GM12878 (cell line): ENCODE data around the gene ITGAL. TPM values are rescaled to one million over a fixed set of nuclear protein-coding genes. Genes with fewer than 3 reads are reported as not detected.
A peak's percentile ranks its signal among the peaks of the same experiment; 100 is the strongest.

ENCODE experiments used
- ATAC-seq: fragments of 200-7000 bp; cut with Tn5 transposase; 3 replicates; pipeline ENCODE4 v1.9.1; 2020; ENCODE audit warnings: mild to moderate bottlenecking, moderate library complexity
- BruUV-seq: library from RNA; stranded (reverse); fragments of 400-500 nt; replicated peaks from 2 replicates; lab custom pipeline; 2021; lab: Mats Ljungman, UMichigan
- CTCF ChIA-PET: fragments of 300-600 bp; sonication (Branson Sonifier 250); formaldehyde crosslinking; extraction: SDS; loops from one replicate; lab custom pipeline; 2021; ENCODE audit warnings: inconsistent platforms; lab: Yijun Ruan, JAX
- POLR2A ChIA-PET: fragments of 350-600 bp; formaldehyde crosslinking; extraction: SDS; loops from one replicate; lab custom pipeline; 2021; ENCODE audit warnings: inconsistent platforms; lab: Charles Lee
- RAD21 ChIA-PET: fragments of 300-600 bp; sonication (Branson Sonifier 250); formaldehyde crosslinking; loops from one replicate; lab custom pipeline; 2023; ENCODE audit warnings: antibody characterized with exemption; ENCODE audit not compliant: unreplicated experiment; lab: Charles Lee
- SMC1A ChIA-PET: fragments of 300-600 bp; sonication (Branson Sonifier 250); formaldehyde crosslinking; loops from one replicate; lab custom pipeline; 2023; ENCODE audit not compliant: unreplicated experiment, uncharacterized antibody; lab: Charles Lee
- DNase-seq: peaks from one replicate; pipeline ENCODE4 v3.0.0-alpha.2; 2011; ENCODE audit warnings: low read depth, low spot score
- FAIRE-seq: peaks from 3 replicates; lab custom pipeline; 2011; peaks lifted over from hg19 to GRCh38; lab: Jason Lieb, UNC
- H2AFZ ChIP-seq: 2 replicates; pipeline ENCODE4 v1.6.0; 2011; ENCODE audit warnings: low read depth, low read length, control low read depth; ENCODE audit not compliant: control insufficient read depth
- H3K27ac ChIP-seq: 2 replicates; pipeline ENCODE4 v1.5.1; 2011; ENCODE audit warnings: control low read depth; ENCODE audit not compliant: control insufficient read depth, insufficient read depth
- H3K27me3 ChIP-seq, 2 experiments: replicated peaks in 1 of 2; 2 replicates each; pipeline versions ENCODE4 v1.6.0 to v1.6.1; 2011; ENCODE audit warnings: low read length in 1 of 2; ENCODE audit not compliant: control insufficient read depth in 2 of 2, insufficient read depth in 2 of 2
- H3K36me3 ChIP-seq, 2 experiments: 2 replicates each; pipeline ENCODE4 v1.5.1; 2011; ENCODE audit warnings: low read length in 1 of 2; ENCODE audit not compliant: control insufficient read depth in 2 of 2, insufficient read depth in 2 of 2
- H3K4me1 ChIP-seq: 2 replicates; pipeline ENCODE4 v1.6.1; 2011; ENCODE audit warnings: mild to moderate bottlenecking, low read length, moderate library complexity, mixed read lengths; ENCODE audit not compliant: control insufficient read depth, insufficient read depth
- H3K4me2 ChIP-seq: 2 replicates; pipeline ENCODE4 v1.6.0; 2011; ENCODE audit warnings: control low read depth; ENCODE audit not compliant: control insufficient read depth, insufficient read depth
- H3K4me3 ChIP-seq: fragments of 200-600 bp; sonication (generic); 2 replicates; pipeline ENCODE4 v1.5.1; 2016
- H3K79me2 ChIP-seq: 2 replicates; pipeline ENCODE4 v1.6.0; 2011; ENCODE audit warnings: low read length; ENCODE audit not compliant: control insufficient read depth, insufficient read depth
- H3K9ac ChIP-seq: 2 replicates; pipeline ENCODE4 v1.8.0; 2011; ENCODE audit warnings: low read length, control low read depth, mixed read lengths; ENCODE audit not compliant: control insufficient read depth, insufficient read depth
- H3K9me3 ChIP-seq: replicated peaks from 3 replicates; pipeline ENCODE4 v1.5.1; 2011; ENCODE audit warnings: mild to moderate bottlenecking, low read length; ENCODE audit not compliant: control insufficient read depth, insufficient read depth
- H4K20me1 ChIP-seq: 2 replicates; pipeline ENCODE4 v1.6.0; 2011; ENCODE audit not compliant: control insufficient read depth, insufficient read depth
- ATF7 ChIP-seq: fragments of 450-650 bp; IDR thresholded peaks from 2 replicates; pipeline ENCODE4 v1.6.1; 2016; ENCODE audit warnings: low read depth, mild to moderate bottlenecking
- ESRRA ChIP-seq: IDR thresholded peaks from 2 replicates; pipeline ENCODE4 v1.6.1; 2012; ENCODE audit warnings: mild to moderate bottlenecking, low read length, improper control_type of control experiment
- FOXK2 ChIP-seq: fragments of 450-650 bp; IDR thresholded peaks from 2 replicates; pipeline ENCODE4 v1.6.1; 2017; ENCODE audit warnings: mild to moderate bottlenecking, moderate library complexity
- IRF4 ChIP-seq: IDR thresholded peaks from 2 replicates; pipeline ENCODE4 v1.6.1; 2011; ENCODE audit warnings: low read depth, low read length
- KAT2A ChIP-seq: conservative IDR thresholded peaks from 2 replicates; pipeline ENCODE4 v1.6.1; 2011; ENCODE audit warnings: low read depth, low read length; ENCODE audit not compliant: control insufficient read depth
- MEF2B ChIP-seq: fragments of 450-650 bp; IDR thresholded peaks from 2 replicates; pipeline ENCODE4 v1.6.1; 2018; ENCODE audit warnings: mild to moderate bottlenecking, moderate library complexity; ENCODE audit not compliant: partially characterized antibody, poor library complexity, severe bottlenecking
- SMAD1 ChIP-seq: fragments of 450-650 bp; IDR thresholded peaks from 2 replicates; pipeline ENCODE4 v1.6.1; 2018; ENCODE audit warnings: mild to moderate bottlenecking, low read depth; ENCODE audit not compliant: partially characterized antibody
- SMAD5 ChIP-seq: IDR thresholded peaks from 2 replicates; pipeline ENCODE4 v1.6.1; 2016; ENCODE audit warnings: antibody characterized with exemption, low read depth
- SP1 ChIP-seq: IDR thresholded peaks from one replicate; pipeline ENCODE4 v1.6.1; 2011; ENCODE audit warnings: low read depth, low read length
- SUPT20H ChIP-seq: IDR thresholded peaks from 2 replicates; pipeline ENCODE4 v1.6.1; 2011; ENCODE audit warnings: low read depth, mild to moderate bottlenecking, low read length, moderate library complexity, borderline replicate concordance; ENCODE audit not compliant: control insufficient read depth
- TCF12 ChIP-seq: IDR thresholded peaks from 2 replicates; pipeline ENCODE4 v1.6.1; 2011; ENCODE audit warnings: low read depth, mild to moderate bottlenecking, low read length
- WGBS: methylation state at CpG from one replicate; pipeline ENCODE4 v1.1.6; 2016; ENCODE audit warnings: low lambda C conversion rate; ENCODE audit not compliant: insufficient replicate concordance, insufficient coverage; ENCODE audit errors: missing lambda C conversion rate; 5-methylcytosine and 5-hydroxymethylcytosine counted together
- in situ Hi-C: fragments of 300-500 bp; cut with MboI; formaldehyde crosslinking; loops from 9 replicates; pipeline ENCODE4 v1.14.3; 2018; ENCODE audit warnings: mixed read lengths
- intact Hi-C: fragments of 100-400 bp; cut with micrococcal nuclease; formaldehyde crosslinking; loops from one replicate; pipeline ENCODE4 v1.14.2; 2022; ENCODE audit not compliant: unreplicated experiment
- polyA plus RNA-seq, 11 experiments: library from polyadenylated mRNA; depleted of rRNA in 4 of 11; unstranded in 6 of 11; stranded (reverse) in 5 of 11; fragments of >200 nt; fragmentation: Nextera tagmentation in 4 of 11; fragmentation: Illumina TruSeq in 1 of 11; extraction: Ambion mirVana in 4 of 11; extraction: Trizol in 1 of 11; gene quantifications; 1 replicate in 1 of 11; 2 replicates in 10 of 11; pipeline versions ENCODE4 v1.2.1 to v1.2.3, GENCODE V29; 2011 to 2016; ENCODE audit warnings: inconsistent platforms in 2 of 11, missing spikeins in 2 of 11, low read depth in 1 of 11
- total RNA-seq, 4 experiments: library from RNA; depleted of rRNA in 3 of 4; stranded (reverse); fragments of >200 nt in 3 of 4; fragmentation: Illumina TruSeq in 1 of 4; extraction: Trizol in 1 of 4; gene quantifications; 2 replicates each; pipeline versions ENCODE4 v1.2.1 to v1.2.3, GENCODE V29; 2013 to 2021
- TF ChIP-seq, protein P1 (sequence below), 3 experiments: IDR thresholded peaks in 2 of 3; conservative IDR thresholded peaks in 1 of 3; 2 replicates each; pipeline ENCODE4 v1.5.1; 2011; ENCODE audit warnings: low read depth in 3 of 3, low read length in 3 of 3, mild to moderate bottlenecking in 3 of 3, control low read depth in 2 of 3, moderate library complexity in 2 of 3, inconsistent platforms in 1 of 3, mixed read lengths in 1 of 3; ENCODE audit not compliant: control insufficient read depth in 2 of 3, insufficient read depth in 1 of 3; ENCODE audit errors: extremely low read depth in 1 of 3
- TF ChIP-seq, protein P2 (sequence below): fragments of 450-650 bp; conservative IDR thresholded peaks from 2 replicates; pipeline ENCODE4 v1.6.1; 2017; ENCODE audit warnings: mild to moderate bottlenecking, moderate library complexity
- TF ChIP-seq, protein P3 (sequence below): IDR thresholded peaks from 2 replicates; pipeline ENCODE4 v1.6.1; 2011; ENCODE audit warnings: borderline replicate concordance, low read depth, mild to moderate bottlenecking, moderate library complexity, low read length; ENCODE audit not compliant: insufficient read depth, poor library complexity, severe bottlenecking

ITGAL gene
- total and polyA plus RNA-seq, 10 of the 15 experiments (the other 5 are each of a cell fraction or from before 2014, with no cell fraction given), result 10.7 to 170 (median 96.9) TPM

DNA sequence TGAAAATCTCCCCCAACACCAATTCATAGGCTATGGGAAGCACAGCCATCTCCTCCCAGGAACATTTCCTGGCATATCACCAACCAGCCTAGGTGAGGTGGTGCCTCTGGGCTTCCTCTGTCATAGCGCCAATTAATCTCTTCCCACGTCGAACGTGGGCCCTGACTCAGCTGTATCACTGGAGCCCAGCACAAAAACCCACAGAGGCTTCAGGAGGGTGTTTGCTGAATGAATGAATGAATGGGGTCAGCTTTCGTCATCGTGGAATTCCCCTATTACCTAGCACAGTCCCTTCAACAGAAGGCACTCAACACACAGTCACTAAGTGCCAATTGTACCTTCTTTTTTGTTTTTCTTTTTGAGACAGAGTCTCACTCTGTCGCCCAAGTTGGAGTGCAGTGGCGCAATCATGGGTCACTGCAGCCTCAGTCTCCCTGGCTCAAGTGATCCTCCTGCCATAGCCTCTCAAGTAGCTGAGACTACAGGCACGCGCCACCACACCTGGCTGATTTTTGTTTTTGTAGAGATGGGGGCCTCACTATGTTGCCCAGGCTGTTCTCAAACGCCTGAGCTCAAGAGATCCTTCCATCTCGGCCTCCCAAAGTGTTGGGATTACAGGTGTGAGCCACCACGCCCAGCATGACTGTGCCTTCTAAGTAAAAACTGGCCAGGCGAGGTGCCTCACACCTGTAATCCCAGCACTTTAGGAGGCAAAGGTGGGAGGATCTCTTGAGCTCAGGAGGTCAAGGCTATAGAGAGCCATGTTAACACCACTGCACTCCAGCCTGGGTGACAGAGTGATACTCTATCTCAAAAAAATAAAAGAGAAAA, 94.8 kb downstream of the ITGAL start (continued):
- TF ChIP-seq TCF12, result no peak
- TF ChIP-seq, all 136 proteins: peak for 8

DNA sequence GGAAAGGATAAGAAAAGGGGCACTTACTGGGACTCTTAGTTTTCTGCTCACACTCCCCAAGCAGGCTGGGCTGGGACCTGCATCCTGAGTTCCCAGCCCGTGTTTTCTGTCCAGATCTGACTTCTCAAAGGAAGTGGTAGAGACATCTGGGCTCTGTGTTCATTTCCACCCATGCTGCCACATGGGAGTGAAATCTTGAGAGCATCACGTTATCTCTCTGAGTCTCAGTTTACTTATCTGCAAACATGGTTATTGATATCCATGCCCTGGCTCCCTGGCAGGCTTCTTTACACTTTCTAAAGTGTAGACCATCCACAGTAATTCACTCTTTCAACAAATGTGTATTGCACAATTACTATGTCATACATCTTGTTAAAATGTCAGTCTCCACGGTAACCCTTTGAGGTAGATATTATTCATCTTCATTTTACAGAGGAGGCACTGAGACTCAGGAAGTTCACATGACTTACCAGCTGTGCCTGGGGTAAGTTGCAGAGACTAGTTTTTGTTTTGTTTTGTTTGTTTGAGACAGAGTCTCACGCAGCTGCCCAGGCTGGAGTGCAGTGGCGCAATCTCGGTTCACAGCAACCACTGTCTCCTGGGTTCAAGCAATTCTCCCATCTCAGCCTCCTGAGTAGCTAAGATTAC, 95.6 kb downstream of the ITGAL start:
- no peak overlapping the region for H3K4me3 ChIP-seq
- no peaks in the 10 kb centered on the region for H4K20me1 ChIP-seq
- peak overlapping the region; percentile 78 for H3K27ac ChIP-seq
- ChIA-PET RAD21 (interaction anchor here (0.6 to 4.4 kb wide), 8 partner anchors 10 to 160 kb away, joined by 3 to 22 read pairs (median 3); partner anchors contain the start of genes DCTPP1, ZNF747 and ZNF764), POLR2A (interaction anchor here (0.6 to 1.7 kb wide), 10 partner anchors 10 to 146 kb away, joined by 3 to 10 read pairs (median 4); partner anchors contain the start of genes PRR14 and ZNF764), SMC1A (interaction anchor here (0.7 to 1.9 kb wide), 7 partner anchors 10 to 138 kb away, joined by 3 to 12 read pairs (median 3); partner anchors contain the start of genes DCTPP1 and ZNF764), CTCF (interaction anchor here (0.5 to 2.6 kb wide), 6 partner anchors 10 to 138 kb away, joined by 3 to 19 read pairs (median 4); partner anchors contain the start of genes DCTPP1 and ZNF764)
- in situ Hi-C loops, result no loop called here
- H3K27me3 ChIP-seq, result no peaks in the 10 kb centered on the region
- peak overlapping the region; percentile 74 for H2AFZ ChIP-seq
- H3K4me2 ChIP-seq, result peak overlapping the region; percentile 89
- peak; percentile 54 for ATAC-seq
- FAIRE-seq, result peak; percentile 97
- DNase-seq, result peak; percentile 66
- peaks cover 27% of the 10 kb centered on the region for H3K4me1 ChIP-seq
- BruUV-seq, result no TSS peak
- H3K9me3 ChIP-seq, result no peaks in the 10 kb centered on the region
- H3K79me2 ChIP-seq, result peaks cover 11% of the 10 kb centered on the region
- no peaks in the 10 kb centered on the region; a peak in 2 of 4 replicates for H3K36me3 ChIP-seq
- intact Hi-C loops, result no loop called here
- under 1% methylated on average over 6 of the region's 6 CpGs for WGBS
- H3K9ac ChIP-seq, result peak overlapping the region; percentile 35
- TF ChIP-seq, protein P1, sequence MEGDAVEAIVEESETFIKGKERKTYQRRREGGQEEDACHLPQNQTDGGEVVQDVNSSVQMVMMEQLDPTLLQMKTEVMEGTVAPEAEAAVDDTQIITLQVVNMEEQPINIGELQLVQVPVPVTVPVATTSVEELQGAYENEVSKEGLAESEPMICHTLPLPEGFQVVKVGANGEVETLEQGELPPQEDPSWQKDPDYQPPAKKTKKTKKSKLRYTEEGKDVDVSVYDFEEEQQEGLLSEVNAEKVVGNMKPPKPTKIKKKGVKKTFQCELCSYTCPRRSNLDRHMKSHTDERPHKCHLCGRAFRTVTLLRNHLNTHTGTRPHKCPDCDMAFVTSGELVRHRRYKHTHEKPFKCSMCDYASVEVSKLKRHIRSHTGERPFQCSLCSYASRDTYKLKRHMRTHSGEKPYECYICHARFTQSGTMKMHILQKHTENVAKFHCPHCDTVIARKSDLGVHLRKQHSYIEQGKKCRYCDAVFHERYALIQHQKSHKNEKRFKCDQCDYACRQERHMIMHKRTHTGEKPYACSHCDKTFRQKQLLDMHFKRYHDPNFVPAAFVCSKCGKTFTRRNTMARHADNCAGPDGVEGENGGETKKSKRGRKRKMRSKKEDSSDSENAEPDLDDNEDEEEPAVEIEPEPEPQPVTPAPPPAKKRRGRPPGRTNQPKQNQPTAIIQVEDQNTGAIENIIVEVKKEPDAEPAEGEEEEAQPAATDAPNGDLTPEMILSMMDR (IDR thresholded peaks at IDR 0.05 in 2 of 3, conservative IDR thresholded peaks at IDR 0.05 in 1 of 3; ENCODE audit: control insufficient read depth in 2 of 3, extremely low read depth in 1 of 3, insufficient read depth in 1 of 3, low read depth in 3 of 3, low read length in 3 of 3), result no peak
- TF ChIP-seq ATF7, result peak; percentile 66
- no peak for TF ChIP-seq MEF2B
- TF ChIP-seq, protein P2, sequence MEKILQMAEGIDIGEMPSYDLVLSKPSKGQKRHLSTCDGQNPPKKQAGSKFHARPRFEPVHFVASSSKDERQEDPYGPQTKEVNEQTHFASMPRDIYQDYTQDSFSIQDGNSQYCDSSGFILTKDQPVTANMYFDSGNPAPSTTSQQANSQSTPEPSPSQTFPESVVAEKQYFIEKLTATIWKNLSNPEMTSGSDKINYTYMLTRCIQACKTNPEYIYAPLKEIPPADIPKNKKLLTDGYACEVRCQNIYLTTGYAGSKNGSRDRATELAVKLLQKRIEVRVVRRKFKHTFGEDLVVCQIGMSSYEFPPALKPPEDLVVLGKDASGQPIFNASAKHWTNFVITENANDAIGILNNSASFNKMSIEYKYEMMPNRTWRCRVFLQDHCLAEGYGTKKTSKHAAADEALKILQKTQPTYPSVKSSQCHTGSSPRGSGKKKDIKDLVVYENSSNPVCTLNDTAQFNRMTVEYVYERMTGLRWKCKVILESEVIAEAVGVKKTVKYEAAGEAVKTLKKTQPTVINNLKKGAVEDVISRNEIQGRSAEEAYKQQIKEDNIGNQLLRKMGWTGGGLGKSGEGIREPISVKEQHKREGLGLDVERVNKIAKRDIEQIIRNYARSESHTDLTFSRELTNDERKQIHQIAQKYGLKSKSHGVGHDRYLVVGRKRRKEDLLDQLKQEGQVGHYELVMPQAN, result no peak; the same call in 1 of the 2 replicates
- TF ChIP-seq FOXK2, result no peak
- no peak for TF ChIP-seq KAT2A
- TF ChIP-seq SUPT20H, result no peak
- no peak for TF ChIP-seq ESRRA
- TF ChIP-seq IRF4, result no peak
- TF ChIP-seq, protein P3, sequence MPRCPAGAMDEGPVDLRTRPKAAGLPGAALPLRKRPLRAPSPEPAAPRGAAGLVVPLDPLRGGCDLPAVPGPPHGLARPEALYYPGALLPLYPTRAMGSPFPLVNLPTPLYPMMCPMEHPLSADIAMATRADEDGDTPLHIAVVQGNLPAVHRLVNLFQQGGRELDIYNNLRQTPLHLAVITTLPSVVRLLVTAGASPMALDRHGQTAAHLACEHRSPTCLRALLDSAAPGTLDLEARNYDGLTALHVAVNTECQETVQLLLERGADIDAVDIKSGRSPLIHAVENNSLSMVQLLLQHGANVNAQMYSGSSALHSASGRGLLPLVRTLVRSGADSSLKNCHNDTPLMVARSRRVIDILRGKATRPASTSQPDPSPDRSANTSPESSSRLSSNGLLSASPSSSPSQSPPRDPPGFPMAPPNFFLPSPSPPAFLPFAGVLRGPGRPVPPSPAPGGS, result no peak
- no peak; the same call in 1 of the 2 replicates for TF ChIP-seq SMAD5
- TF ChIP-seq SMAD1, result no peak
- no peak for TF ChIP-seq SP1
